CD14-positive monocyte (primary cell): ENCODE data around the gene PAFAH1B2. TPM values are rescaled to one million over a fixed set of nuclear protein-coding genes. Genes with fewer than 3 reads are reported as not detected.
A peak's percentile ranks its signal among the peaks of the same experiment; 100 is the strongest.

Experiments
- DNase-seq, 3 donors: peaks; one replicate each; pipeline ENCODE4 v3.0.0-alpha.2; 2011 to 2022
- H2AFZ ChIP-seq: 2 replicates; pipeline ENCODE4 v1.6.0; 2012; ENCODE audit warnings: mild to moderate bottlenecking, low read depth, low read length, inconsistent platforms; ENCODE audit not compliant: insufficient read depth, poor library complexity, severe bottlenecking
- H3K27ac ChIP-seq, 2 donors: 1 replicate in 1 of 2; 2 replicates in 1 of 2; pipeline ENCODE4 v1.5.1; 2012 to 2013; ENCODE audit warnings: low read length in 2 of 2, control low read depth in 1 of 2, inconsistent platforms in 1 of 2, low read depth in 1 of 2, mild to moderate bottlenecking in 1 of 2
- H3K27me3 ChIP-seq, 2 donors: one replicate each; pipeline versions ENCODE4 v1.6.0 to v1.6.1; 2011 to 2013; ENCODE audit warnings: low read length in 2 of 2; ENCODE audit not compliant: control insufficient read depth in 2 of 2, insufficient read depth in 2 of 2
- H3K36me3 ChIP-seq, 2 donors: replicated peaks in 1 of 2; 1 replicate in 1 of 2; 2 replicates in 1 of 2; pipeline versions ENCODE4 v1.5.1 to v1.6.1; 2012 to 2013; ENCODE audit warnings: low read length in 2 of 2, control low read depth in 1 of 2, inconsistent platforms in 1 of 2, mild to moderate bottlenecking in 1 of 2; ENCODE audit not compliant: insufficient read depth in 2 of 2, control insufficient read depth in 1 of 2
- H3K4me1 ChIP-seq, 2 donors: 1 replicate in 1 of 2; 2 replicates in 1 of 2; pipeline versions ENCODE4 v1.5.1 to v1.6.1; 2012 to 2013; ENCODE audit warnings: low read length in 2 of 2, control low read depth in 1 of 2, inconsistent platforms in 1 of 2, mild to moderate bottlenecking in 1 of 2, moderate library complexity in 1 of 2; ENCODE audit not compliant: insufficient read depth in 2 of 2, control insufficient read depth in 1 of 2
- H3K4me2 ChIP-seq: replicated peaks from 2 replicates; pipeline ENCODE3; 2012; ENCODE audit warnings: low read length, moderate library complexity, mild to moderate bottlenecking; ENCODE audit not compliant: poor library complexity, severe bottlenecking; ENCODE audit errors: extremely low read depth
- H3K4me3 ChIP-seq, 3 experiments: fragments of 200-600 bp in 1 of 3; sonication (generic) in 1 of 3; replicated peaks in 1 of 3; 1 replicate in 2 of 3; 2 replicates in 1 of 3; pipeline ENCODE4 v1.5.1; 2011 to 2013; ENCODE audit warnings: low read length in 3 of 3, mild to moderate bottlenecking in 3 of 3, control low read depth in 2 of 3, low read depth in 2 of 3, inconsistent platforms in 1 of 3, moderate library complexity in 1 of 3
- H3K79me2 ChIP-seq: 2 replicates; pipeline ENCODE4 v1.6.0; 2012; ENCODE audit warnings: mild to moderate bottlenecking, control low read depth, inconsistent platforms, low read length, moderate library complexity; ENCODE audit not compliant: insufficient read depth
- H3K9ac ChIP-seq: 2 replicates; pipeline ENCODE4 v1.6.0; 2017; ENCODE audit warnings: low read length, mild to moderate bottlenecking; ENCODE audit not compliant: insufficient read depth, poor library complexity, severe bottlenecking
- H3K9me3 ChIP-seq, 2 donors: replicated peaks in 1 of 2; 1 replicate in 1 of 2; 2 replicates in 1 of 2; pipeline versions ENCODE4 v1.5.1 to v1.6.1; 2012 to 2013; ENCODE audit warnings: low read length in 2 of 2, control low read depth in 1 of 2; ENCODE audit not compliant: control insufficient read depth in 1 of 2, insufficient read depth in 1 of 2
- H4K20me1 ChIP-seq: 2 replicates; pipeline ENCODE4 v1.6.0; 2012; ENCODE audit warnings: mild to moderate bottlenecking, low read length, control low read depth, moderate library complexity; ENCODE audit not compliant: insufficient read depth
- H3K27ac Mint-ChIP-seq, 7 donors: one replicate each; pipeline ENCODE4 v1.8.0; 2020; ENCODE audit warnings: mild to moderate bottlenecking in 7 of 7, mixed read lengths in 7 of 7, moderate library complexity in 6 of 7, inconsistent platforms in 2 of 7
- H3K27me3 Mint-ChIP-seq, 3 donors: one replicate each; pipeline ENCODE4 v1.8.0; 2021 to 2022; ENCODE audit warnings: low read depth in 3 of 3, mild to moderate bottlenecking in 3 of 3, mixed read lengths in 3 of 3, moderate library complexity in 3 of 3, inconsistent platforms in 1 of 3
- H3K36me3 Mint-ChIP-seq, 2 donors: one replicate each; pipeline ENCODE4 v1.8.0; 2020; ENCODE audit warnings: mixed read lengths in 2 of 2, inconsistent platforms in 1 of 2, mild to moderate bottlenecking in 1 of 2
- H3K4me1 Mint-ChIP-seq: one replicate; pipeline ENCODE4 v1.8.0; 2020; ENCODE audit warnings: mild to moderate bottlenecking, mixed read lengths
- H3K4me3 Mint-ChIP-seq, 2 donors: one replicate each; pipeline ENCODE4 v1.8.0; 2020; ENCODE audit warnings: mild to moderate bottlenecking in 2 of 2, mixed read lengths in 2 of 2, moderate library complexity in 1 of 2
- H3K9me3 Mint-ChIP-seq, 7 donors: one replicate each; pipeline ENCODE4 v1.8.0; 2020 to 2022; ENCODE audit warnings: mixed read lengths in 7 of 7, mild to moderate bottlenecking in 6 of 7, moderate library complexity in 6 of 7, inconsistent platforms in 2 of 7
- CTCF ChIP-seq: fragments of 200-600 bp; IDR thresholded peaks from one replicate; pipeline ENCODE4 v1.8.0; 2022; ENCODE audit warnings: antibody characterized with exemption, mild to moderate bottlenecking
- WGBS: methylation state at CpG from one replicate; pipeline ENCODE4 v1.1.5; 2013; ENCODE audit warnings: missing lambda C conversion rate; ENCODE audit not compliant: insufficient coverage; 5-methylcytosine and 5-hydroxymethylcytosine counted together
- intact Hi-C, 2 donors: fragments of 100-400 bp; cut with micrococcal nuclease; formaldehyde crosslinking; loops; one replicate each; pipeline versions ENCODE4 v1.15.0 to v1.15.1; 2023
- polyA plus RNA-seq, 3 donors: library from polyadenylated mRNA; depleted of rRNA in 1 of 3; unstranded in 2 of 3; stranded (reverse) in 1 of 3; fragments of 300-500 nt in 2 of 3; fragments of >200 nt in 1 of 3; fragmentation: Illumina TruSeq in 2 of 3; gene quantifications; 1 replicate in 2 of 3; 2 replicates in 1 of 3; pipeline ENCODE4 v1.2.3, GENCODE V29; 2012 to 2021

The PAFAH1B2 gene
- polyA plus RNA-seq, 3 donors, result 16.9 to 25.1 (median 23.7) TPM

- WGBS, result 67% methylated on average over 1 of the region's 1 CpG
- H3K27ac Mint-ChIP-seq, result no peak overlapping the region
Measured at GRCh38 chr11:117166491-117166890, 22.4 kb downstream of the PAFAH1B2 start.

GRCh38 chr11:117169736-117170135, 25.6 kb downstream of the PAFAH1B2 start:
- WGBS, result 100% methylated on average over 1 of the region's 2 CpGs
- H3K4me1 Mint-ChIP-seq, result peaks cover 7% of the 10 kb centered on the region
- Histone ChIP-seq H3K4me3 (no peak overlapping the region), H2AFZ (no peak overlapping the region), H3K9ac (no peak overlapping the region), H4K20me1 (peaks cover 51% of the 10 kb centered on the region), H3K9me3 (no peaks in the 10 kb centered on the region), H3K27ac (no peak overlapping the region), H3K4me1 (no peaks in the 10 kb centered on the region), H3K79me2 (peaks cover 8% of the 10 kb centered on the region), H3K4me2 (no peak overlapping the region), H3K36me3 (peaks cover 57 to 71% of the 10 kb centered on the region in 2 donors), H3K27me3 (no peaks in the 10 kb centered on the region)
- H3K27ac Mint-ChIP-seq, result no peak overlapping the region
- peaks cover 0 to 3% (median 0%) of the 10 kb centered on the region in 7 donors for H3K9me3 Mint-ChIP-seq
- H3K4me3 Mint-ChIP-seq, result no peak overlapping the region
- intact Hi-C loops, result no loop called here
- H3K36me3 Mint-ChIP-seq, result peaks cover 55 to 71% of the 10 kb centered on the region in 2 donors
- no peak for DNase-seq
- no peaks in the 10 kb centered on the region for H3K27me3 Mint-ChIP-seq
- no peak for TF ChIP-seq CTCF

More at GRCh38 chr11:117166491-117166890, 22.4 kb downstream of the PAFAH1B2 start:
- no peak for TF ChIP-seq CTCF
- H3K27me3 ChIP-seq, result no peaks in the 10 kb centered on the region
- peaks cover 28% of the 10 kb centered on the region for H3K79me2 ChIP-seq
- Mint-ChIP-seq H3K9me3 (peaks cover 0 to 3% (median 0%) of the 10 kb centered on the region in 7 donors), H3K36me3 (peaks cover 82 to 97% of the 10 kb centered on the region in 2 donors), H3K27me3 (no peaks in the 10 kb centered on the region), H3K4me3 (no peak overlapping the region), H3K4me1 (no peaks in the 10 kb centered on the region)
- peaks cover 75% of the 10 kb centered on the region for H4K20me1 ChIP-seq
- DNase-seq, result no peak
- intact Hi-C loops, result no loop called here
- no peak overlapping the region for H2AFZ ChIP-seq
- H3K36me3 ChIP-seq, result peaks cover 87 to 98% of the 10 kb centered on the region in 2 donors
- no peak overlapping the region for H3K4me2 ChIP-seq
- no peak overlapping the region for H3K9ac ChIP-seq
- H3K4me1 ChIP-seq, result no peaks in the 10 kb centered on the region
- H3K4me3 ChIP-seq, result no peak overlapping the region
- peak overlapping the region in 1 of 2 donors; percentile 36 for H3K27ac ChIP-seq
- no peaks in the 10 kb centered on the region for H3K9me3 ChIP-seq
